A549 (cell line): ENCODE measurements around the gene LBX2. TPM values are rescaled to one million over a fixed set of nuclear protein-coding genes. Genes with fewer than 3 reads are reported as not detected.
"Not testable (repeated sequence)": the region's sequence is repeated elsewhere in the genome, so short reads cannot be mapped to it uniquely, and the experiment has no call there.

ENCODE experiments used
- ATAC-seq, 2 experiments: fragments of 200-7000 bp in 1 of 2; fragments of >200 bp in 1 of 2; cut with Nextera tagmentation in 1 of 2; cut with Tn5 transposase in 1 of 2; 3 replicates each; pipeline versions ENCODE4 v1.8.0 to v1.9.1; 2018 to 2020; ENCODE audit warnings: mild to moderate bottlenecking in 1 of 2, moderate library complexity in 1 of 2
- CTCF ChIA-PET: fragments of 300-600 bp; sonication (Branson Sonifier 250); formaldehyde crosslinking; extraction: SDS; loops from one replicate; lab custom pipeline; 2021; ENCODE audit warnings: antibody characterized with exemption, inconsistent platforms; lab: Yijun Ruan, JAX
- POLR2A ChIA-PET: fragments of 350-600 bp; formaldehyde crosslinking; extraction: SDS; loops from one replicate; lab custom pipeline; 2021; ENCODE audit warnings: antibody characterized with exemption, inconsistent platforms; lab: Yijun Ruan, JAX
- DNase-seq, 2 experiments: peaks; one replicate each; pipeline versions ENCODE4 v3.0.0 to v3.0.0-alpha.2; 2011 to 2016; ENCODE audit warnings: low read depth in 1 of 2, low spot score in 1 of 2
- FAIRE-seq: peaks from 2 replicates; lab custom pipeline; 2011; peaks lifted over from hg19 to GRCh38; lab: Jason Lieb, UNC
- H3K27ac ChIP-seq, 2 experiments: fragments of >200 bp; sonication (Bioruptor Twin); formaldehyde crosslinking; 3 replicates each; pipeline ENCODE4 v1.5.1; 2016 to 2017
- H3K4me1 ChIP-seq: fragments of >200 bp; sonication (Bioruptor Twin); formaldehyde crosslinking; 3 replicates; pipeline ENCODE4 v1.6.1; 2016
- H3K4me2 ChIP-seq: fragments of >200 bp; sonication (Bioruptor Twin); formaldehyde crosslinking; 3 replicates; pipeline ENCODE4 v1.6.1; 2016
- H3K4me3 ChIP-seq: fragments of >200 bp; sonication (Bioruptor Twin); formaldehyde crosslinking; 3 replicates; pipeline ENCODE4 v1.5.1; 2016
- H3K9me3 ChIP-seq: fragments of >200 bp; sonication (Bioruptor Twin); formaldehyde crosslinking; 3 replicates; pipeline ENCODE4 v1.6.1; 2016
- BHLHE40 ChIP-seq: IDR thresholded peaks from 2 replicates; pipeline ENCODE4 v1.6.1; 2012; ENCODE audit warnings: low read depth, low read length, inconsistent platforms
- CBX8 ChIP-seq: fragments of 200-600 bp; sonication (generic); IDR thresholded peaks from 2 replicates; pipeline ENCODE4 v1.6.1; 2016
- CEBPB ChIP-seq, 2 experiments: fragments of >200 bp in 1 of 2; sonication (Bioruptor Twin) in 1 of 2; formaldehyde crosslinking in 1 of 2; IDR thresholded peaks; 2 replicates each; pipeline ENCODE4 v1.6.1; 2012 to 2016
- CHD2 ChIP-seq: fragments of 150-350 bp; IDR thresholded peaks from 2 replicates; pipeline ENCODE4 v1.6.1; 2014; ENCODE audit warnings: low read length; ENCODE audit not compliant: partially characterized antibody
- EHMT2 ChIP-seq: fragments of 200-600 bp; sonication (generic); IDR thresholded peaks from 2 replicates; pipeline ENCODE4 v1.6.1; 2016; ENCODE audit warnings: antibody characterized with exemption, low read depth, mild to moderate bottlenecking, moderate library complexity
- EP300 ChIP-seq, 2 experiments: fragments of >200 bp; sonication (Bioruptor Twin); formaldehyde crosslinking; IDR thresholded peaks; 2 replicates in 1 of 2; 3 replicates in 1 of 2; pipeline ENCODE4 v1.6.1; 2016 to 2017
- FOSB ChIP-seq: fragments of 250-450 bp; sonication (Bioruptor Pico); IDR thresholded peaks from 2 replicates; pipeline ENCODE4 v1.5.0; 2020; ENCODE audit warnings: mild to moderate bottlenecking, moderate library complexity
- FOXS1 ChIP-seq: fragments of 250-450 bp; sonication (Bioruptor Pico); IDR thresholded peaks from 2 replicates; pipeline ENCODE4 v1.5.0; 2020; ENCODE audit warnings: mild to moderate bottlenecking, moderate library complexity
- GATA3 ChIP-seq: IDR thresholded peaks from 2 replicates; pipeline ENCODE4 v1.6.1; 2012; ENCODE audit warnings: borderline replicate concordance
- HOXB13 ChIP-seq: fragments of 250-450 bp; sonication (Bioruptor Pico); IDR thresholded peaks from 2 replicates; pipeline ENCODE4 v1.5.0; 2020; ENCODE audit warnings: low read depth, mild to moderate bottlenecking, moderate library complexity
- JUNB ChIP-seq: fragments of >200 bp; sonication (Bioruptor Twin); formaldehyde crosslinking; IDR thresholded peaks from 2 replicates; pipeline ENCODE4 v1.6.1; 2016
- KDM1A ChIP-seq: fragments of 200-600 bp; sonication (generic); IDR thresholded peaks from 2 replicates; pipeline ENCODE4 v1.6.1; 2016; ENCODE audit warnings: low read depth, mild to moderate bottlenecking
- KDM5A ChIP-seq: fragments of 200-600 bp; sonication (generic); IDR thresholded peaks from 2 replicates; pipeline ENCODE4 v1.6.1; 2016; ENCODE audit warnings: antibody characterized with exemption, mild to moderate bottlenecking
- MAFK ChIP-seq: fragments of 450-650 bp; IDR thresholded peaks from 2 replicates; pipeline ENCODE4 v1.6.1; 2014; ENCODE audit not compliant: partially characterized antibody
- MYC ChIP-seq: IDR thresholded peaks from 2 replicates; pipeline ENCODE4 v1.6.1; 2012; ENCODE audit warnings: mild to moderate bottlenecking, inconsistent platforms, low read length, improper control_type of control experiment, borderline replicate concordance
- NFE2L2 ChIP-seq: fragments of 150-350 bp; conservative IDR thresholded peaks from 2 replicates; pipeline ENCODE4 v1.6.1; 2014; ENCODE audit warnings: low read length
- POLR2AphosphoS2 ChIP-seq: conservative IDR thresholded peaks from 2 replicates; pipeline ENCODE4 v1.6.1; 2012; ENCODE audit warnings: low read length, improper control_type of control experiment, inconsistent platforms
- RAD21 ChIP-seq, 2 experiments: fragments of >200 bp in 1 of 2; sonication (Bioruptor Twin) in 1 of 2; formaldehyde crosslinking in 1 of 2; IDR thresholded peaks in 1 of 2; conservative IDR thresholded peaks in 1 of 2; 2 replicates in 1 of 2; 3 replicates in 1 of 2; pipeline ENCODE4 v1.6.1; 2012 to 2018; ENCODE audit warnings: inconsistent platforms in 1 of 2
- RFX5 ChIP-seq: fragments of 450-650 bp; IDR thresholded peaks from 2 replicates; pipeline ENCODE4 v1.7.1; 2014; ENCODE audit warnings: antibody characterized with exemption, mild to moderate bottlenecking, moderate library complexity
- RNF2 ChIP-seq: fragments of 200-600 bp; sonication (generic); IDR thresholded peaks from 2 replicates; pipeline ENCODE4 v1.6.1; 2016; ENCODE audit warnings: low read depth, mild to moderate bottlenecking, antibody characterized with exemption, moderate library complexity, borderline replicate concordance
- SREBF2 ChIP-seq: fragments of 450-650 bp; IDR thresholded peaks from 2 replicates; pipeline ENCODE4 v1.6.1; 2014; ENCODE audit warnings: mild to moderate bottlenecking, moderate library complexity
- TFCP2L1 ChIP-seq: fragments of 250-450 bp; sonication (Bioruptor Pico); IDR thresholded peaks from 2 replicates; pipeline ENCODE4 v1.5.0; 2021; ENCODE audit warnings: mild to moderate bottlenecking
- ZC3H11A ChIP-seq: fragments of 450-650 bp; IDR thresholded peaks from 2 replicates; pipeline ENCODE4 v1.6.1; 2014; ENCODE audit warnings: antibody characterized with exemption, mild to moderate bottlenecking
- ZFP36 ChIP-seq: fragments of 450-650 bp; IDR thresholded peaks from 2 replicates; pipeline ENCODE4 v1.6.1; 2014; ENCODE audit warnings: borderline replicate concordance; ENCODE audit not compliant: partially characterized antibody
- ZNF302 ChIP-seq: fragments of 250-450 bp; sonication (Bioruptor Pico); IDR thresholded peaks from 2 replicates; pipeline ENCODE4 v1.9.0; 2021; ENCODE audit warnings: inconsistent platforms, mild to moderate bottlenecking, moderate library complexity
- ZSCAN20 ChIP-seq: fragments of 250-450 bp; sonication (Bioruptor Pico); IDR thresholded peaks from 2 replicates; pipeline ENCODE4 v1.8.0; 2022; ENCODE audit warnings: mild to moderate bottlenecking, moderate library complexity
- WGBS: methylation state at CpG from one replicate; pipeline ENCODE4 v1.1.6; 2017; ENCODE audit errors: missing lambda C conversion rate; 5-methylcytosine and 5-hydroxymethylcytosine counted together
- polyA plus RNA-seq, 4 experiments: library from polyadenylated mRNA; depleted of rRNA in 3 of 4; stranded (reverse); fragments of >200 nt; fragmentation: RNase III in 1 of 4; extraction: RNeasy Plus Mini Kit Qiagen cat#74134 plus additional on column Dnase treatment in 1 of 4; gene quantifications; 2 replicates in 3 of 4; 3 replicates in 1 of 4; pipeline ENCODE4 v1.2.3, GENCODE V29; 2011 to 2017
- TF ChIP-seq, protein P1 (sequence below): fragments of 250-450 bp; sonication (Bioruptor Pico); IDR thresholded peaks from 2 replicates; pipeline ENCODE4 v1.5.0; 2020; ENCODE audit warnings: low read depth, mild to moderate bottlenecking, moderate library complexity
- TF ChIP-seq, protein P2 (sequence below): fragments of 200-600 bp; sonication (generic); IDR thresholded peaks from 2 replicates; pipeline ENCODE4 v1.6.1; 2016; ENCODE audit warnings: antibody characterized with exemption, mild to moderate bottlenecking, moderate library complexity

Gene LBX2
- polyA plus RNA-seq, 2 of the 4 experiments (the other 2 are of a cell fraction) = 0.84 to 2.4 TPM

DNA sequence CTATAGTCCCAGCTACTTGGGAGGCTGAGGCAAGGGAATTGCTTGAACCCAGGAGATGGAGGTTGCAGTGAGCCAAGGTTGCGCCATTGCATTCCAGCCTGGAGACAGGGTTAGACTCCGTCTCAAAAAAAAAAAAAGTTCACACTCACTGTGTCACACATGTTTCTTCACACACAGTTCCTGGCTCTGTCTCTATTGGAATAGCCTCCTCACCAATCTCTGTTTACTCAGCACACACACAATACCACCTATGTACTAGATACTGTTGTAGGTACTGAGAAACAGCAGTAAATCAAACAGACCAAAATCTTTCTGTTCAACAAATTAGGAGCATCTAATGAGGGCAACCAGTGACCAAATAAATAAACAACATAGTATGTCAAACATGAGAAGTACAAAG lies 13.3 kb downstream of the LBX2 start:
- Histone ChIP-seq H3K4me2 (no peak overlapping the region), H3K9me3 (no peaks in the 10 kb centered on the region), H3K4me3 (no peak overlapping the region), H3K4me1 (peaks cover 15% of the 10 kb centered on the region), H3K27ac (no peak overlapping the region)
- DNase-seq (no peak), ATAC-seq (no peak), FAIRE-seq (no peak)
- TF ChIP-seq EHMT2 (no peak), CHD2 (no peak), ZNF302 (CRISPR knock-in tag) (no peak), HOXB13 (CRISPR knock-in tag) (no peak), RNF2 (no peak), MAFK (no peak), RFX5 (no peak)
- whole genome bisulfite sequencing = 91% methylated on average over 2 of the region's 2 CpGs
- ChIA-PET POLR2A (no interaction called here), CTCF (interaction anchor here (8.2 to 13.8 kb wide), 2 partner anchors 12 to 101 kb away, joined by 152 to 184 read pairs; partner anchors contain the start of gene LBX2)

DNA sequence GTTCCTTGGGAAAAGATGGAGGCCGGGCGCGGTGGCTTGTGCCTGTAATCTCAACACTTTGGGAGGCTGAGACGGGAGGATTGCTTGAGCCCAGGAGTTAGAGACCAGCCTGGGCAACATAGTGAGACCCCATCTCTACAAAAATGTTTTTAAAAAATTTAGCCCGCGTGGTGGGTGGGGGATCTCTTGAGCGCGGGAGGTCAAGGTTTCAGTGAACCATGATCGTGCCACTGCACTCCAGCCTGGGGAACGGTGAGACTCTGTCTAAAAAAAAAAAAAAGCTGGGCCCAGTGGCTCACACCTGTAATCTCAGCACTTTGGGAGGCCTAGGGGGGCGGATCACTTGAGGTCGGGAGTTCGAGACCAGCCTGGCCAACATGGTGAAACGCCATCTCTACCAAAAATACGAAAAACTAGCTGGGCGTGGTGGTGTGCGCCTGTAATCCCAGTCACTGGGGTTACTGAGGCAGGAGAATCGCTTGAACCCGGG lies 15.7 kb downstream of the LBX2 start:
- DNase-seq, H3K9me3 ChIP-seq, FAIRE-seq, ATAC-seq: not testable (repeated sequence)
- CTCF ChIA-PET = interaction anchor here (0.6 to 13.8 kb wide), 24 partner anchors 10 to 126 kb away, joined by 3 to 184 read pairs (median 8); partner anchors contain the start of genes AUP1, DQX1, HTRA2 and INO80B
- POLR2A ChIA-PET = interaction anchor here (0.8 to 3.1 kb wide), 10 partner anchors 11 to 107 kb away, joined by 3 to 28 read pairs (median 8); partner anchors contain the start of genes INO80B, MRPL53, PCGF1 and WBP1
- 70% methylated on average over 19 of the region's 19 CpGs for WGBS
- Histone ChIP-seq H3K4me2 (peak overlapping the region; percentile 83), H3K27ac (peak overlapping the region; percentile 85 to 97), H3K4me1 (peaks cover 20% of the 10 kb centered on the region), H3K4me3 (peak overlapping the region; percentile 70)

DNA sequence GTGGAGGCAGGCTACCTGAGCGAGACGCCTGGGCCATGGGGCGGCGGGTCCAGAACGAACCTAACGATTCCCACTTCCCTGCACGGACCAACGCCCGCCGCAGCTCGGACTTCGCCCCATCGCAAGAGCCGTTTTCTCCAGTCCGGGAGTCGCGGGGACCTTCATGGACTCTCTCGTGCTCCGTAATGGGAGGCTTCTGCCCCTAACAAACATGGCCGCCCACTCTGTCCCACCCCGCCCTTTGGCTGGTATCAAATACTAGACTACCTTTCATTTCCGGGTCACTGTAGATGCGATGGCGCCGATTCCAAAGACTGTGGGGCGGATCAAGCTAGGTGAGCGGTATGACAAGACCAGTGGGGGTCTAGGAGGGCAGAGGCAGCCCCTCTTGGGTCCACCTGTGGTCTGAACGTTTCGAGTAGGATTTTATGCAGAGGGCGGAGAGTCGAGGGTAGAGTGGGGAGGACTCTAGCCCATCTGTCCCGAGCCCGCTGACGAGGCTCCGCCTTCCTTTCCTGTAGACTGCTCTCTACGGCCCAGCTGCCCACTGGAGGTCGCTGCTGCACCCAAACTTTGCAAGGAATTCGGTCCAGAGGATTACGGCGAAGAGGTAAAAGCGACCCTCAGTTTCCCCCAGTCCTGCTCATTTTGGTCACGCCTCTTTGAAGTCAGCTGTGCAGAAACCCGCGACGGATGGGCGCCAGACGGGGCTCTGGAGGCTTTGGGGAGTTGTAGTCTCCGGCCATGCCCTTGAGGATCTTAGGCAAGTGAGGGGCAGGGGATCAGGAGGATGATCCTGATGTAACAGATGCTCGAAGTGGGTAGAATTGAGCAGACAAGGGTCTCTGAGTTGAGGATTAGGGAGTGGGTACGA lies 16.4 kb downstream of the LBX2 start, which contains the start of the genes CCDC142 and TTC31:
TSS of gene CCDC142 (minus strand) at position 198 of the 874 bp plus-strand sequence. CDS start at position 37, 161 bp downstream.
TSS of gene TTC31 (plus strand) at position 281 of the 874 bp plus-strand sequence. CDS start at position 296, 15 bp downstream.
- peak within 1 kb of the TSS; percentile 70 for H3K4me3 ChIP-seq
- peak within 1 kb of the TSS; percentile 96 for H3K4me2 ChIP-seq
- under 1% methylated on average over 50 of the region's 50 CpGs for WGBS
- FAIRE-seq = no peak
- no peaks in the 10 kb centered on the region for H3K9me3 ChIP-seq
- peak; percentile 96 to 97 for ATAC-seq
- ChIA-PET CTCF (interaction anchor here (0.7 to 13.8 kb wide), 31 partner anchors 10 to 394 kb away, joined by 3 to 184 read pairs (median 7); partner anchors contain the start of genes AUP1, DQX1, HTRA2 and INO80B), POLR2A (interaction anchor here (0.8 to 3.1 kb wide), 16 partner anchors 10 to 108 kb away, joined by 3 to 28 read pairs (median 5); partner anchors contain the start of genes AUP1, HTRA2, INO80B and MOGS)
- peak within 1 kb of the TSS; percentile 85 to 97 for H3K27ac ChIP-seq
- DNase-seq = peak; percentile 95 to 97
- H3K4me1 ChIP-seq = peaks cover 20% of the 10 kb centered on the region
- TF ChIP-seq EHMT2 (no peak), NFE2L2 (no peak), BHLHE40 (no peak), CHD2 (no peak), KDM5A (peak; percentile 98), ZSCAN20 (no peak), SREBF2 (no peak), TFCP2L1 (CRISPR knock-in tag) (no peak), EP300 (IDR thresholded peaks at IDR 0.05) (no peak), MYC (0 out of 2 replicates have a peak, but pooled peaks have one; percentile 10), KDM1A (no peak), FOXS1 (no peak), ZC3H11A (no peak), ZNF302 (CRISPR knock-in tag) (no peak), RAD21 (conservative IDR thresholded peaks at IDR 0.05 in 1 of 2, IDR thresholded peaks at IDR 0.05 in 1 of 2) (peak; percentile 76 to 86), CBX8 (no peak), MAFK (no peak), JUNB (no peak), HOXB13 (CRISPR knock-in tag) (no peak), CEBPB (IDR thresholded peaks at IDR 0.05) (0 out of 4 replicates have a peak, but pooled peaks of 1 of the 2 experiments have one; percentile 4), FOSB (CRISPR knock-in tag) (no peak), ZFP36 (no peak), GATA3 (no peak), POLR2AphosphoS2 (no peak)
- TF ChIP-seq, protein P1, sequence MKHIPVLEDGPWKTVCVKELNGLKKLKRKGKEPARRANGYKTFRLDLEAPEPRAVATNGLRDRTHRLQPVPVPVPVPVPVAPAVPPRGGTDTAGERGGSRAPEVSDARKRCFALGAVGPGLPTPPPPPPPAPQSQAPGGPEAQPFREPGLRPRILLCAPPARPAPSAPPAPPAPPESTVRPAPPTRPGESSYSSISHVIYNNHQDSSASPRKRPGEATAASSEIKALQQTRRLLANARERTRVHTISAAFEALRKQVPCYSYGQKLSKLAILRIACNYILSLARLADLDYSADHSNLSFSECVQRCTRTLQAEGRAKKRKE (CRISPR knock-in tag) = no peak
- TF ChIP-seq, protein P2, sequence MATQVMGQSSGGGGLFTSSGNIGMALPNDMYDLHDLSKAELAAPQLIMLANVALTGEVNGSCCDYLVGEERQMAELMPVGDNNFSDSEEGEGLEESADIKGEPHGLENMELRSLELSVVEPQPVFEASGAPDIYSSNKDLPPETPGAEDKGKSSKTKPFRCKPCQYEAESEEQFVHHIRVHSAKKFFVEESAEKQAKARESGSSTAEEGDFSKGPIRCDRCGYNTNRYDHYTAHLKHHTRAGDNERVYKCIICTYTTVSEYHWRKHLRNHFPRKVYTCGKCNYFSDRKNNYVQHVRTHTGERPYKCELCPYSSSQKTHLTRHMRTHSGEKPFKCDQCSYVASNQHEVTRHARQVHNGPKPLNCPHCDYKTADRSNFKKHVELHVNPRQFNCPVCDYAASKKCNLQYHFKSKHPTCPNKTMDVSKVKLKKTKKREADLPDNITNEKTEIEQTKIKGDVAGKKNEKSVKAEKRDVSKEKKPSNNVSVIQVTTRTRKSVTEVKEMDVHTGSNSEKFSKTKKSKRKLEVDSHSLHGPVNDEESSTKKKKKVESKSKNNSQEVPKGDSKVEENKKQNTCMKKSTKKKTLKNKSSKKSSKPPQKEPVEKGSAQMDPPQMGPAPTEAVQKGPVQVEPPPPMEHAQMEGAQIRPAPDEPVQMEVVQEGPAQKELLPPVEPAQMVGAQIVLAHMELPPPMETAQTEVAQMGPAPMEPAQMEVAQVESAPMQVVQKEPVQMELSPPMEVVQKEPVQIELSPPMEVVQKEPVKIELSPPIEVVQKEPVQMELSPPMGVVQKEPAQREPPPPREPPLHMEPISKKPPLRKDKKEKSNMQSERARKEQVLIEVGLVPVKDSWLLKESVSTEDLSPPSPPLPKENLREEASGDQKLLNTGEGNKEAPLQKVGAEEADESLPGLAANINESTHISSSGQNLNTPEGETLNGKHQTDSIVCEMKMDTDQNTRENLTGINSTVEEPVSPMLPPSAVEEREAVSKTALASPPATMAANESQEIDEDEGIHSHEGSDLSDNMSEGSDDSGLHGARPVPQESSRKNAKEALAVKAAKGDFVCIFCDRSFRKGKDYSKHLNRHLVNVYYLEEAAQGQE = no peak; the same call in 1 of the 2 replicates
